Activated gamma-delta T cell treated with anti-CD3 and anti-CD28 coated beads, Interleukin-2, amount 50 U/mL, for 16 hours (primary cell): ENCODE results near the gene SLAMF8.

Experiments
- DNase-seq: peaks from one replicate; pipeline ENCODE4 v3.0.0-alpha.2; 2020; ENCODE audit warnings: low read depth

The SLAMF8 gene

GRCh38 chr1:159821171-159821867, 5.4 kb upstream of the SLAMF8 start:
- DNase-seq: no peak

- DNase-seq: no peak
These were observed 3.3 kb upstream of the SLAMF8 start for GRCh38 chr1:159823406-159823805.

- DNase-seq: no peak
These were observed 1.1 kb upstream of the SLAMF8 start for GRCh38 chr1:159825564-159825963.

- DNase-seq: no peak
These were observed 423 bp downstream of the SLAMF8 start for GRCh38 chr1:159827102-159827490.

- no peak for DNase-seq
These were observed 876 bp downstream of the SLAMF8 start for GRCh38 chr1:159827549-159827948.

GRCh38 chr1:159828176-159828575, 1.5 kb downstream of the SLAMF8 start:
- DNase-seq: no peak

GRCh38 chr1:159828581-159829272, 2.1 kb downstream of the SLAMF8 start:
- no peak for DNase-seq

GRCh38 chr1:159829273-159829634, 2.6 kb downstream of the SLAMF8 start:
- DNase-seq: no peak

- DNase-seq: no peak
These were observed 3.3 kb downstream of the SLAMF8 start for GRCh38 chr1:159829822-159830465.

- DNase-seq: no peak
These were observed 4.0 kb downstream of the SLAMF8 start for GRCh38 chr1:159830722-159831121.

- no peak for DNase-seq
These were observed 4.9 kb downstream of the SLAMF8 start for GRCh38 chr1:159831412-159832141.

GRCh38 chr1:159832309-159832708, 5.6 kb downstream of the SLAMF8 start:
- DNase-seq: no peak

- no peak for DNase-seq
These were observed 8.7 kb downstream of the SLAMF8 start for GRCh38 chr1:159835356-159835755.

- DNase-seq: no peak
These were observed 9.3 kb downstream of the SLAMF8 start for GRCh38 chr1:159835862-159836525.

GRCh38 chr1:159838715-159839114, 12.0 kb downstream of the SLAMF8 start:
- DNase-seq: no peak

GRCh38 chr1:159839116-159839849, 12.6 kb downstream of the SLAMF8 start:
- no peak for DNase-seq

- DNase-seq: no peak
These were observed 15.1 kb downstream of the SLAMF8 start for GRCh38 chr1:159841749-159842148.

GRCh38 chr1:159843459-159843858, 16.8 kb downstream of the SLAMF8 start:
- no peak for DNase-seq

- DNase-seq: no peak
These were observed 19.3 kb downstream of the SLAMF8 start for GRCh38 chr1:159845751-159846629.

GRCh38 chr1:159847231-159847630, 20.6 kb downstream of the SLAMF8 start:
- DNase-seq: no peak
